OCI-LY3 (cell line): Measurements from ENCODE around the gene MOXD1.

Experiments
- H2AFZ ChIP-seq: fragments of 200-600, 300-600 bp; shearing (Covaris generic); 2 replicates; pipeline ENCODE4 v1.6.0; 2014; ENCODE audit warnings: antibody characterized with exemption, low read depth, low read length
- H3K27ac ChIP-seq: fragments of 200-600, 300-600 bp; sonication (generic); 2 replicates; pipeline ENCODE4 v1.5.1; 2014; ENCODE audit warnings: mild to moderate bottlenecking, low read length, moderate library complexity, mixed read lengths
- H3K27me3 ChIP-seq: fragments of 200-600, 300-600 bp; sonication (generic); 2 replicates; pipeline ENCODE4 v1.6.1; 2014; ENCODE audit warnings: low read depth, low read length, mixed read lengths
- H3K36me3 ChIP-seq: fragments of 200-600, 300-600 bp; sonication (generic); replicated peaks from 2 replicates; pipeline ENCODE3; 2014; ENCODE audit warnings: low read depth, low read length, mixed read lengths
- H3K4me1 ChIP-seq: fragments of 300-600, 200-600 bp; sonication (generic); 2 replicates; pipeline ENCODE4 v1.6.1; 2014; ENCODE audit warnings: low read length, mixed read lengths
- H3K4me2 ChIP-seq: fragments of 200-600, 300-600 bp; sonication (generic); 2 replicates; pipeline ENCODE4 v1.6.1; 2014; ENCODE audit warnings: low read length, mixed read lengths
- H3K4me3 ChIP-seq: fragments of 300-600, 200-600 bp; sonication (generic); 2 replicates; pipeline ENCODE4 v1.5.1; 2014; ENCODE audit warnings: antibody characterized with exemption, mild to moderate bottlenecking, low read length, moderate library complexity
- H3K79me2 ChIP-seq: fragments of 300-600, 200-600 bp; shearing (Covaris generic); 2 replicates; pipeline ENCODE4 v1.6.1; 2014; ENCODE audit warnings: mild to moderate bottlenecking, low read length, mixed read lengths
- H3K9ac ChIP-seq: fragments of 300-600, 200-600 bp; shearing (Covaris generic); 2 replicates; pipeline ENCODE4 v1.6.0; 2014; ENCODE audit warnings: mild to moderate bottlenecking, low read length, moderate library complexity
- H3K9me3 ChIP-seq: fragments of 200-600, 300-600 bp; shearing (Covaris generic); 2 replicates; pipeline ENCODE4 v1.6.1; 2014; ENCODE audit warnings: low read length, mixed read lengths; ENCODE audit not compliant: insufficient read depth
- H4K20me1 ChIP-seq: fragments of 200-600, 300-600 bp; sonication (generic); 2 replicates; pipeline ENCODE4 v1.6.1; 2016; ENCODE audit warnings: low read length, mixed read lengths; ENCODE audit not compliant: insufficient read depth
- EZH2phosphoT487 ChIP-seq: fragments of 200-600 bp; shearing (Covaris generic); IDR thresholded peaks from 2 replicates; pipeline ENCODE4 v1.6.1; 2018; ENCODE audit warnings: antibody characterized with exemption, mixed run types, low read depth
- TF ChIP-seq, protein P1 (sequence below): fragments of 200-600, 300-600 bp; sonication (generic); IDR thresholded peaks from 2 replicates; pipeline ENCODE4 v1.5.1; 2014; ENCODE audit warnings: antibody characterized with exemption, low read length, low read depth

Gene MOXD1

GRCh38 chr6:132253211-132253610, 148.1 kb downstream of the MOXD1 start:
- Histone ChIP-seq H3K27me3 (no peaks in the 10 kb centered on the region), H3K4me1 (no peaks in the 10 kb centered on the region), H3K27ac (no peak overlapping the region), H3K9ac (no peak overlapping the region), H3K4me3 (no peak overlapping the region), H3K36me3 (no peaks in the 10 kb centered on the region), H3K9me3 (no peaks in the 10 kb centered on the region), H3K4me2 (no peak overlapping the region), H4K20me1 (no peaks in the 10 kb centered on the region), H3K79me2 (no peaks in the 10 kb centered on the region), H2AFZ (no peak overlapping the region)
- TF ChIP-seq, protein P1, sequence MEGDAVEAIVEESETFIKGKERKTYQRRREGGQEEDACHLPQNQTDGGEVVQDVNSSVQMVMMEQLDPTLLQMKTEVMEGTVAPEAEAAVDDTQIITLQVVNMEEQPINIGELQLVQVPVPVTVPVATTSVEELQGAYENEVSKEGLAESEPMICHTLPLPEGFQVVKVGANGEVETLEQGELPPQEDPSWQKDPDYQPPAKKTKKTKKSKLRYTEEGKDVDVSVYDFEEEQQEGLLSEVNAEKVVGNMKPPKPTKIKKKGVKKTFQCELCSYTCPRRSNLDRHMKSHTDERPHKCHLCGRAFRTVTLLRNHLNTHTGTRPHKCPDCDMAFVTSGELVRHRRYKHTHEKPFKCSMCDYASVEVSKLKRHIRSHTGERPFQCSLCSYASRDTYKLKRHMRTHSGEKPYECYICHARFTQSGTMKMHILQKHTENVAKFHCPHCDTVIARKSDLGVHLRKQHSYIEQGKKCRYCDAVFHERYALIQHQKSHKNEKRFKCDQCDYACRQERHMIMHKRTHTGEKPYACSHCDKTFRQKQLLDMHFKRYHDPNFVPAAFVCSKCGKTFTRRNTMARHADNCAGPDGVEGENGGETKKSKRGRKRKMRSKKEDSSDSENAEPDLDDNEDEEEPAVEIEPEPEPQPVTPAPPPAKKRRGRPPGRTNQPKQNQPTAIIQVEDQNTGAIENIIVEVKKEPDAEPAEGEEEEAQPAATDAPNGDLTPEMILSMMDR = no peak
- TF ChIP-seq EZH2phosphoT487 = no peak

DNA sequence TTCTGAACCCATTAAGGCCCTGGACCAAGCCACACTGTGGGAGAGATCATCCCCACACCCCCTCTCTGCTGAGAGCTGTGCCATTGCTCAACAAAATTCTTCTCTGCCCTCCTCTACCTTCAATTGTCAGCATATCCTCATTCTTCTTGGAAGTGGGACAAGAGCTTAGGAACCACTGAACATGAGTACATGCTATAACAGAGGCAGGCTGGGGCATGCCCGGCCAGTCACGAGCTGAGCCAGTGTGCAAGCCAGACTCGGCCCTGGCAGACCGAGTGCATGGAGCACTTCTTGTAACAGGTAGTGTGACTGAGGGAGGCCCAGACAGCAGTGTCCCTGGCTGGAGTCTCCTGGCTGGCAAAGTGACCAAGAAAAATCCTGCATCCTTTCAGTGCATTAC, 149.2 kb downstream of the MOXD1 start:
- Histone ChIP-seq H3K9ac (no peak overlapping the region), H3K9me3 (no peaks in the 10 kb centered on the region), H3K36me3 (no peaks in the 10 kb centered on the region), H2AFZ (no peak overlapping the region), H3K4me2 (no peak overlapping the region), H3K27me3 (no peaks in the 10 kb centered on the region), H3K79me2 (no peaks in the 10 kb centered on the region), H3K4me3 (no peak overlapping the region), H4K20me1 (no peaks in the 10 kb centered on the region), H3K4me1 (no peaks in the 10 kb centered on the region), H3K27ac (no peak overlapping the region)
- TF ChIP-seq, protein P1 = no peak
- no peak for TF ChIP-seq EZH2phosphoT487

GRCh38 chr6:132251711-132252110, 149.6 kb downstream of the MOXD1 start:
- Histone ChIP-seq H3K4me3 (no peak overlapping the region), H4K20me1 (no peaks in the 10 kb centered on the region), H3K9me3 (no peaks in the 10 kb centered on the region), H3K4me2 (no peak overlapping the region), H3K27me3 (no peaks in the 10 kb centered on the region), H3K4me1 (no peaks in the 10 kb centered on the region), H2AFZ (no peak overlapping the region), H3K79me2 (no peaks in the 10 kb centered on the region), H3K36me3 (no peaks in the 10 kb centered on the region), H3K27ac (no peak overlapping the region), H3K9ac (no peak overlapping the region)
- TF ChIP-seq, protein P1 = no peak
- TF ChIP-seq EZH2phosphoT487 = no peak

GRCh38 chr6:132247381-132248159, 153.7 kb downstream of the MOXD1 start:
- no peak overlapping the region for H3K4me2 ChIP-seq
- H2AFZ ChIP-seq = no peak overlapping the region
- H3K9me3 ChIP-seq = no peaks in the 10 kb centered on the region
- no peak overlapping the region for H3K9ac ChIP-seq
- H3K27me3 ChIP-seq = no peaks in the 10 kb centered on the region
- H3K36me3 ChIP-seq = no peaks in the 10 kb centered on the region
- TF ChIP-seq EZH2phosphoT487 = no peak
- TF ChIP-seq, protein P1 = no peak
- no peak overlapping the region for H3K4me3 ChIP-seq
- no peaks in the 10 kb centered on the region for H3K79me2 ChIP-seq
- H4K20me1 ChIP-seq = no peaks in the 10 kb centered on the region
- H3K4me1 ChIP-seq = no peaks in the 10 kb centered on the region
- no peak overlapping the region for H3K27ac ChIP-seq
